BLaER1 (cell line): ENCODE data around the gene MAGI2.

ENCODE experiments used
- H3K27ac ChIP-seq: shearing (Covaris generic); formaldehyde crosslinking; 2 replicates; pipeline ENCODE4 v1.8.1; 2022
- H3K27me3 ChIP-seq: shearing (Covaris generic); formaldehyde crosslinking; 2 replicates; pipeline ENCODE4 v1.8.1; 2022
- H3K36me3 ChIP-seq: shearing (Covaris generic); formaldehyde crosslinking; 2 replicates; pipeline ENCODE4 v1.8.1; 2022
- H3K4me1 ChIP-seq: shearing (Covaris generic); formaldehyde crosslinking; 2 replicates; pipeline ENCODE4 v1.8.1; 2022
- H3K4me2 ChIP-seq: shearing (Covaris generic); formaldehyde crosslinking; 2 replicates; pipeline ENCODE4 v1.8.1; 2022
- H3K4me3 ChIP-seq: shearing (Covaris generic); formaldehyde crosslinking; 2 replicates; pipeline ENCODE4 v1.8.1; 2022
- H3K9ac ChIP-seq: shearing (Covaris generic); formaldehyde crosslinking; 2 replicates; pipeline ENCODE4 v1.8.1; 2022
- H3K9me3 ChIP-seq: shearing (Covaris generic); formaldehyde crosslinking; 2 replicates; pipeline ENCODE4 v1.8.1; 2022
- H4K20me1 ChIP-seq: shearing (Covaris generic); formaldehyde crosslinking; 2 replicates; pipeline ENCODE4 v1.8.1; 2022
- Cebpa-rat ChIP-seq: shearing (Covaris generic); IDR thresholded peaks from 2 replicates; pipeline ENCODE4 v1.8.1; 2022

MAGI2 gene

GRCh38 chr7:79352323-79352722, 101.1 kb downstream of the MAGI2 start:
- Histone ChIP-seq H3K9me3 (no peaks in the 10 kb centered on the region), H3K36me3 (no peaks in the 10 kb centered on the region), H3K4me2 (no peak overlapping the region), H4K20me1 (no peaks in the 10 kb centered on the region), H3K27ac (no peak overlapping the region), H3K4me3 (no peak overlapping the region), H3K9ac (no peak overlapping the region), H3K27me3 (no peaks in the 10 kb centered on the region), H3K4me1 (no peaks in the 10 kb centered on the region)
- TF ChIP-seq Cebpa-rat: no peak

GRCh38 chr7:79347351-79347750, 106.1 kb downstream of the MAGI2 start:
- no peak for TF ChIP-seq Cebpa-rat
- Histone ChIP-seq H3K9me3 (no peaks in the 10 kb centered on the region), H3K4me3 (no peak overlapping the region), H3K27ac (no peak overlapping the region), H3K27me3 (no peaks in the 10 kb centered on the region), H4K20me1 (no peaks in the 10 kb centered on the region), H3K36me3 (no peaks in the 10 kb centered on the region), H3K9ac (no peak overlapping the region), H3K4me1 (no peaks in the 10 kb centered on the region), H3K4me2 (no peak overlapping the region)

- TF ChIP-seq Cebpa-rat: no peak
- no peak overlapping the region for H3K27ac ChIP-seq
Observed at GRCh38 chr7:79341902-79342301, 111.6 kb downstream of the MAGI2 start.

GRCh38 chr7:79340212-79340611, 113.3 kb downstream of the MAGI2 start:
- H3K4me1 ChIP-seq: no peaks in the 10 kb centered on the region
- no peaks in the 10 kb centered on the region for H3K36me3 ChIP-seq
- H3K4me2 ChIP-seq: no peak overlapping the region
- no peaks in the 10 kb centered on the region for H4K20me1 ChIP-seq
- no peak overlapping the region for H3K9ac ChIP-seq
- no peak overlapping the region for H3K27ac ChIP-seq
- TF ChIP-seq Cebpa-rat: no peak
- H3K9me3 ChIP-seq: no peaks in the 10 kb centered on the region
- H3K4me3 ChIP-seq: no peak overlapping the region
- H3K27me3 ChIP-seq: no peaks in the 10 kb centered on the region

More at GRCh38 chr7:79341902-79342301, 111.6 kb downstream of the MAGI2 start:
- H3K9ac ChIP-seq: no peak overlapping the region
- no peaks in the 10 kb centered on the region for H3K4me1 ChIP-seq
- no peak overlapping the region for H3K4me3 ChIP-seq
- H3K9me3 ChIP-seq: no peaks in the 10 kb centered on the region
- H4K20me1 ChIP-seq: no peaks in the 10 kb centered on the region
- no peaks in the 10 kb centered on the region for H3K36me3 ChIP-seq
- H3K4me2 ChIP-seq: no peak overlapping the region
- H3K27me3 ChIP-seq: no peaks in the 10 kb centered on the region

GRCh38 chr7:79339208-79339925, 114.1 kb downstream of the MAGI2 start:
- no peaks in the 10 kb centered on the region for H3K36me3 ChIP-seq
- H3K9me3 ChIP-seq: no peaks in the 10 kb centered on the region
- no peaks in the 10 kb centered on the region for H4K20me1 ChIP-seq
- no peak for TF ChIP-seq Cebpa-rat
- no peak overlapping the region for H3K4me2 ChIP-seq
- no peaks in the 10 kb centered on the region for H3K27me3 ChIP-seq
- H3K4me3 ChIP-seq: no peak overlapping the region
- no peaks in the 10 kb centered on the region for H3K4me1 ChIP-seq
- no peak overlapping the region for H3K27ac ChIP-seq
- no peak overlapping the region for H3K9ac ChIP-seq

- H3K4me2 ChIP-seq: no peak overlapping the region
- no peaks in the 10 kb centered on the region for H3K27me3 ChIP-seq
Observed at GRCh38 chr7:79337717-79338116, 115.8 kb downstream of the MAGI2 start.

GRCh38 chr7:79334841-79335240, 118.6 kb downstream of the MAGI2 start:
- Histone ChIP-seq H3K9ac (no peak overlapping the region), H3K27me3 (no peaks in the 10 kb centered on the region), H3K27ac (no peak overlapping the region), H3K4me2 (no peak overlapping the region), H3K4me1 (no peaks in the 10 kb centered on the region), H3K36me3 (no peaks in the 10 kb centered on the region), H4K20me1 (no peaks in the 10 kb centered on the region), H3K4me3 (no peak overlapping the region), H3K9me3 (no peaks in the 10 kb centered on the region)
- no peak for TF ChIP-seq Cebpa-rat

More at GRCh38 chr7:79337717-79338116, 115.8 kb downstream of the MAGI2 start:
- no peaks in the 10 kb centered on the region for H3K9me3 ChIP-seq
- TF ChIP-seq Cebpa-rat: no peak
- no peak overlapping the region for H3K9ac ChIP-seq
- H3K27ac ChIP-seq: no peak overlapping the region
- H3K4me3 ChIP-seq: no peak overlapping the region
- H4K20me1 ChIP-seq: no peaks in the 10 kb centered on the region
- no peaks in the 10 kb centered on the region for H3K36me3 ChIP-seq
- H3K4me1 ChIP-seq: no peaks in the 10 kb centered on the region

GRCh38 chr7:79334334-79334733, 119.1 kb downstream of the MAGI2 start:
- Histone ChIP-seq H3K27me3 (no peaks in the 10 kb centered on the region), H4K20me1 (no peaks in the 10 kb centered on the region), H3K36me3 (no peaks in the 10 kb centered on the region), H3K4me3 (no peak overlapping the region), H3K9ac (no peak overlapping the region), H3K4me2 (no peak overlapping the region), H3K9me3 (no peaks in the 10 kb centered on the region), H3K4me1 (no peaks in the 10 kb centered on the region), H3K27ac (no peak overlapping the region)
- no peak for TF ChIP-seq Cebpa-rat

GRCh38 chr7:79332091-79332490, 121.4 kb downstream of the MAGI2 start:
- Histone ChIP-seq H3K4me2 (no peak overlapping the region), H3K36me3 (no peaks in the 10 kb centered on the region), H3K27me3 (no peaks in the 10 kb centered on the region), H4K20me1 (no peaks in the 10 kb centered on the region), H3K9ac (no peak overlapping the region), H3K4me3 (no peak overlapping the region), H3K4me1 (no peaks in the 10 kb centered on the region), H3K9me3 (no peaks in the 10 kb centered on the region), H3K27ac (no peak overlapping the region)
- no peak for TF ChIP-seq Cebpa-rat

GRCh38 chr7:79329464-79329863, 124.0 kb downstream of the MAGI2 start:
- H3K9me3 ChIP-seq: no peaks in the 10 kb centered on the region
- no peak for TF ChIP-seq Cebpa-rat

More at GRCh38 chr7:79329464-79329863, 124.0 kb downstream of the MAGI2 start:
- Histone ChIP-seq H3K4me2 (no peak overlapping the region), H3K9ac (no peak overlapping the region), H4K20me1 (no peaks in the 10 kb centered on the region), H3K4me1 (no peaks in the 10 kb centered on the region), H3K4me3 (no peak overlapping the region), H3K36me3 (no peaks in the 10 kb centered on the region), H3K27ac (no peak overlapping the region), H3K27me3 (no peaks in the 10 kb centered on the region)
